ENCODE measurements around the gene DNMT3A.

The DNMT3A gene

DNA sequence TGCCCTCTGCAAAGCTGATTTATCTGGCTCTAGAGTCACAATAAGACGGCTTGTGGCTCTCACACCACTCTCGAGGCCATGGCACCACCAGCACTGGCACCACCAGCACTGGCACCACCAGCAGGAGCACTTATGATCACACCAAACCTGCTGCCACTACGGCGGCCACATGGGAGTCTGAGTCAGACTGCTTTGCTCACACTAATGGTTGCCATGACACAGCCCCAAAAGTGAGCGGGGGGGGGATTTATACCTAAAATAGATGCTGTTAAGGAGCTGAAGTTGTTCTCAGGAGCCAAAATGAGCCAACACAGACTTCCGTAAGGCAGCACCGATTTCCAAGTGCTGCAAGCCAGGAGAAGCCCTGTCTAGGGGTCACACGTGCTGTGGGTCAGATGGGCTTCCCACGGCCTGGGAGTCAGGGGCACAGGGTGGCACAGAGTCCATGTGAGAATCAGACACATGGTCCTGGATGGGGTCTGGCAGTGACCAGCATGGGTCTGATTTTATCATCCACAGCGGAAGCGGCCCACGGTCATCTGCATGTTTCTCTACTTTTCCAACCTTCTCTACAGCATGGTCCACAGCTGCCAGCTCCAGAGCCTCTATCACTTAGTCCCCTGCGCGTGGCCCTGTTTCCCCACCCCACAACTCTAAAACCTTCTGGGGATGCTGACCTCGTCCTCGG is 16.7 kb downstream of the DNMT3A start:
- DNase-seq (ENCODE audit: low spot score): no peak

DNA sequence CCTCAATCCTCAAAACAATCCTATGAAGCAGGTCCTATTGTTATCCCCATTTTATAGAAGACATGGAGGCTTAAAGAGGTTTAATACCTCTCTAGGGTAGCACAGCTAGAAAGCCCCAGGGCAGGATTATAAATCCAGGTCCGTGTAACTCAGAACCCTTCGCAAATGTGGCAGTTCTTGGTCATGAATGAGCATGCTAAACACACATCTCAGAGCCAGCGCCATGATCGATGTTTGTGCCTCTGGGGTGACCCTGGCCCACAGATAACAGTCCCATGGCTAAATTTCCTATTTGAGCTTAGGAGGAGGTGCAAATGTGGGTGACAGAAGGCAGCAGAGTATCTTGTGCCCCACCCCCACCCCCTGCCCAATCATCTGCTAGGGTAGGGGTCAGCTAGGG is 17.5 kb downstream of the DNMT3A start:
- no peak for DNase-seq (ENCODE audit: low spot score)

DNA sequence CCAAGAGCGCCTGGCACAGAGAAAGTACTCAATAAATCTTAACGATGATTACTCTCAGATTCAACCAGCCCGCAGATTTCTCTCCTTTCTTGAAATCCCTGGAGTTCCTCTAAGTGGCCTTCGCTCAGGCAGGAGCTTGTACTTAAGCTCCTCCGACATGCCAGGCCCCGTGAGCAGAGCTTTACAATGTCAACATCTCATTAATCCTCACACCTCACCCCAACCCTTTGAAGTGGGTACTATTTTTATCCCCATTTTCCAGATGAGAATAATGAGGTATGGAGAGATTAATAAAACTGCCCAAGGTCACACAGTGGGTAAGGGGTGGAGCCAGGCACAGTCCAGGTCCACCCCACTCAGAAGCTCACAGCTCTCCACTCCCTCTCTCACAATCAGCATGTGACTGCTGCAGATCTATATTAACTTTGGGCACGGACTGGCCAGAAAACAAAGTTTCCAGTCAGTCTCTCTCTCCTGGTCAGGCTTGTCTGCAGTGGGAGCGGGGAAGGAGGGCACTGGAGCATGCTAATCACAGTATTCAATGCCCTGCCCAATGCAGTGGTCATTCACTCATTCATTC is 18.0 kb downstream of the DNMT3A start:
- no peak for DNase-seq (ENCODE audit: low spot score)

DNA sequence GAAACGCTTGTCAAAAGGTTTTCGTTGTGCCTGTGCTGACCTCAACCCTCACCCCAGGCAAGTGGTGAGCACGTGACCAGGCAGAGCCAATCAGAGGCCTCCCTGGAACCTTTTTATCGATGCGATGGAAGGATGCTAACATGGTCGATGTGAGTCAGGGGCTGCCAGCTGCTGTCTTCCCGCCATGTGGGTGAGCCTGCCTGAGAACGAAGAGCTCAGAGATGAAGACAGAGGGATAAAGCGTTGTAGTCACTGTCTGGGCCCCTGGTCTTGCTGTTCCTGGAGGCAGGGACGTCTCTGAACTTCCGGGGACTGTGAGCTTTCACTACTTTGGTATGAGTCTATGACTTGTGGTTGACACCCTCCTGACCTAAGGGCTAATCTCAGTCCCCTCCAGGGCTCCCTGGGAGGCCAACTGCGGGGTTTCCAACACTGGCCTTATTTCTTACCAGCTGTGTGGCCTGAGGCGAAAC is 18.6 kb downstream of the DNMT3A start:
- DNase-seq (ENCODE audit: low spot score): peak; percentile 55

- DNase-seq (ENCODE audit: low spot score): no peak
Measured at GRCh38 chr2:25322312-25322711, 19.4 kb downstream of the DNMT3A start.

DNA sequence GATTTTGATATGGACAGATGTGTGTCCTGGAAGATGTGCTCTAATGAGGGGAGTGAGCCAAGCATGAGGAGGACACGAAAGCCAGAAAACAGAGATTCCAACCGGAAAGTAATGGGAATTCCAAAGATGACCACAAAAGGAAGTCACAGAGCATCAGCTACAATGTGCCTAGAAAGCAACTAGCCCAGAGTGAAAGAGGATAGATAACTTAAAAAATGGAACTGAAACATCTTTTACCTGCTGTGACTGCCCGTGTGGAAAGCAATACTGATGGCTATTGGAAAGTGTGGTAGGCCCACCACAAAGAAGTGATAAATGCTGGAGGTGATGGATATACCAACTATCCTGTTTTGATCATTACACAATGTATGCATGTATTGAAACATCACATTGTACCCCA is 21.6 kb downstream of the DNMT3A start:
- DNase-seq (ENCODE audit: low spot score): no peak

DNA sequence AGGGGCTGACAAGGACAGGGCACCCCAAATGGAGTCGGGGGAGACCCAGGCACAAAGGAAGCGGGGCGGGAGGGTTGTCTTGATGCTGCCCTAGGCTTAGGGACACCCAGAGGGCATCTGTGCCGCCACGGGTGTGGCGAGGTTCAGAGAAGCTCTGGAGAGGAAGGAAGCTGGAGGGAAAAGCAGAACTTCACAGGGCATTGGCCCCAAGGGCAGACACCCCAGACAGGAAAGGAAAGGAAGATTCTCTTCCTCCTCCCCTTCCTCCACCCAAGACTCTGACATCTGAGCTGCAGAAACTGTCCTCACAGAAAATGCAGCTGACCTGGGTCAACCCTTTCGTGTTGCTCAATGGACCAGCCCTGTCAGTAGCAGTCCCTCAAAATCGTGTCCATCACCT is 25.6 kb downstream of the DNMT3A start:
- DNase-seq (ENCODE audit: low spot score): no peak

GRCh38 chr2:25315316-25315680 is 26.4 kb downstream of the DNMT3A start:
- DNase-seq (ENCODE audit: low spot score): no peak

- DNase-seq (ENCODE audit: low spot score): peak; percentile 93
Measured at GRCh38 chr2:25314514-25315315, 27.0 kb downstream of the DNMT3A start.

DNA sequence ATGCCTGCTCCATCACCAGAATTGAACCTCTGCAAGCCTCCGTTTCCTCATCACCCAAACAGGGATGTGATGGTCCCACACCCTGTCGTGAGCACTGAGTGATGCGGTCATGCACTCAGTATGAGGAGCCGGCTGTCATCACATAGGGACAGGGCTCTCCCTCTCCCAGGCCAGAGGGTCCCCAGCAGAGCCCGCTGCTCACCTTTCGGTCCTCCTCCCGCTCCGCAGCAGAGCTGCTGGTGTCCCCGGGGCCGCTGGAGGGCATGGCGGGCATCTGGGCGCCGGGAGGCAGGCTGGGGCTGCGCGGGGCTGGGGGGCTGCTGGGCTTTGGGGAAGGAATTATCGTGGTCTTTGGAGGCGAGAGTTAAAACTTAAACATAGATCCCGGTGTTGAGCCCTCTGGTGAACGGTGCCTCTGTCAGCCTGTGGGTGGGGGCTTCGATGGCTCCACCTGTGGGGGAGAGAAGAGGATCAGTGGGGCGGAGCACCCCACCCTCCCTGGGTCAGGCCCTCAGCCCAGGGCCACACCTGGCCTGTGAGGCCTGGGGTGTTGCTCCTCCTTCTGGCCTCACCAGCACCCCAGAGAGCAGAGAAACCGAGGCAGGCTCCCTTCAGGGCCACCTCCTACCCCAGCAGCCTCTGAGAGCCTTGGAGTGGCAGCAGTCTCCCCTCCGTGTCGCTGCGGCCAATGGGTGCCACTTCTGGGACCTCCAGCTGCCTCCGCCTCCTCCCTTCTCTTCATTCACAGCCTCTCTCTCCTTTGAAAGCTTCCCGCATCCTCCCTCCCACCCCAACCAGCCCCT is 27.8 kb downstream of the DNMT3A start:
- no peak for DNase-seq (ENCODE audit: low spot score)

DNA sequence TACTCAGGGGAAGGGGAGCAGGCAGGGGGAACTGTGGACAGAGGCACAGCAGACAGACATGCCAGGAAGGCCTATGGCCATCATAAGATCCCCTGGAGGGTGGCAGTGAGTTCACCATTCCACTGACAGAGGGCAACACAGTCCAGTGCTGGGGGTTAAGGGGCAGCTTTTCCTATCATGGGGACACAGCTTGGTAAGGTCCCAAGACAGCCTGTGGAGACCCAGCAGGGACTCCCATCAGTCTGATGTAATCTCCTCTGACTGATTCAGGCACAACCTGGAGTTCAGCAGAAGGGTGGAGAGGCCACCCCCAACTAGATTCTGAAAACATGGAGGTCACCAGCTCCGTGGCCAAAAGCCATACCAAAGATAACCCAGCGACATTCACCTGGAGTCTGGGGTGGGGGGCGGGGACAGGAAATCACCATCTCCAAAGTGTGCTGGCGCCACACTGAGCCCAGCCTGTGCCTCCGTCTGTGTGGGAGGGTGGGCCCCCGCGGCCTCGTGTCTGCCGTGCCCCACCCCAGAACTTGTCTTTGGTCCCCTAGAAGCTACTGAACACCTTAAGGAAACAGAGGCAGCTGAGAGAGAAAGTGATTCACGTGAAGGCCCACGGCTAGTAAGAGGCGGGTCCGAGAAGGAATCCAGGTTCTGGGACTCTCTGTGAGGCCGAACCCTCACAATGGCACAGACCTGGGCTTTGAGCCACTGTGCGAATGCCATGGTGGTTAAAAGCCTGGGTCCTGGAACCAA is 28.6 kb downstream of the DNMT3A start:
- no peak for DNase-seq (ENCODE audit: low spot score)

- no peak for DNase-seq (ENCODE audit: low spot score)
Measured at GRCh38 chr2:25311865-25312575, 29.7 kb downstream of the DNMT3A start.

GRCh38 chr2:25310965-25311864 is 30.5 kb downstream of the DNMT3A start:
- DNase-seq (ENCODE audit: low spot score): no peak

DNA sequence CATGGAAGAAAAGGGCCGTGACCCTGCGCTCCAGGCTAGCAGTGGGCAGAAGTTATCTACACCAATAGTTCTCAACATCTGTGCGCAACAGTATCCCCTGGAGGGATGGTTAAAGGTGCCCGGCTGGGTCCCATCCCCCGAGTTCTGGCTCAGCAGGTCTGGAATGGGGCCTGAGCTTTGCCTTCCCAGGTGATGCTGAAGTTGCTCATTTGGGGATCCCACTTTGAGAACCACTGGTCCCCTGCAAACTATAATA is 31.1 kb downstream of the DNMT3A start:
- DNase-seq (ENCODE audit: low spot score): no peak

GRCh38 chr2:25309402-25309801 is 32.3 kb downstream of the DNMT3A start:
- DNase-seq (ENCODE audit: low spot score): peak; percentile 54

GRCh38 chr2:25308599-25308998 is 33.1 kb downstream of the DNMT3A start:
- DNase-seq (ENCODE audit: low spot score): no peak

DNA sequence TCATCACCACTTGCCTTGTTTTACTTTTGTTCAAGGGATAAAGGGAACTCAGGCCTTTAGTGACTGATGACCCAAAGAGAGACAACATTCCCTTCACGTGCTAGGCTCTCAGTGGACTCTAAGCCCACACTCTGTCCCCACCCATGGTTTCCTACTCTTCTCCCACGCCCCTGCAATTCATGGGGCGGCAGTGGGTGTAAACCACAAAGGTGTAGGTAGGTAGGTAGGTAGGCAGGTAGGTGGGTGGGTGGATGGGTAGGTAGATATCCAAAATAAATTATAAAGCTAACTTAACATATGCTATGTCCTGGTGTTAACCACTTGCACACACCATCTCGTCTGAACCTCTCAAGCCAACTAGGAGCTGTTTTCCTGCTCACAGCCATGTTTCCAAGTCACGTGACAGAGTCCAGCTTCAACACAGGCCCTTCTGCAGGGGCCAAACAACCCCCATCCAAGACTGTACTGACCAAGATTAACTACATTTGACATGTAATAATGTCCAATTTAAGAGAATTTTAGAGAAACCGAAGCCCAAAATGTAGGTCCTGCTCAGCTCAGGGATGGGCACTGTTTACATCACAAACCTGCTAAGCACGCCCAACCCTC is 33.7 kb downstream of the DNMT3A start:
- no peak for DNase-seq (ENCODE audit: low spot score)

GRCh38 chr2:25306777-25307368 is 34.9 kb downstream of the DNMT3A start:
- no peak for DNase-seq (ENCODE audit: low spot score)

GRCh38 chr2:25305775-25306174 is 36.0 kb downstream of the DNMT3A start:
- no peak for DNase-seq (ENCODE audit: low spot score)
